Cardiac muscle cell (in vitro differentiated cells and primary cell): Measurements from ENCODE around the gene LRBA. TPM values are rescaled to one million over a fixed set of nuclear protein-coding genes. Genes with fewer than 3 reads are reported as not detected.

ENCODE experiments used
- DNase-seq, 2 donors: peaks; one replicate each; pipeline versions ENCODE4 v3.0.0 to v3.0.0-alpha.2; 2010 to 2017; ENCODE audit warnings: low read depth in 1 of 2, low spot score in 1 of 2
- H3K27ac ChIP-seq: fragments of 200-600 bp; sonication (generic); 2 replicates; pipeline ENCODE4 v1.5.1; 2016
- H3K27me3 ChIP-seq: fragments of 200-600 bp; sonication (generic); 2 replicates; pipeline ENCODE4 v1.6.0; 2016; ENCODE audit warnings: control low read depth
- H3K36me3 ChIP-seq: fragments of 200-600 bp; sonication (generic); 2 replicates; pipeline ENCODE4 v1.5.1; 2016; ENCODE audit warnings: control low read depth
- H3K4me1 ChIP-seq: fragments of 200-600 bp; sonication (generic); 2 replicates; pipeline ENCODE4 v1.8.1; 2017; ENCODE audit warnings: low read depth, mild to moderate bottlenecking, mixed run types
- H3K4me3 ChIP-seq: fragments of 200-600 bp; sonication (generic); 2 replicates; pipeline ENCODE4 v1.5.1; 2016; ENCODE audit warnings: mild to moderate bottlenecking
- H3K9me3 ChIP-seq: fragments of 200-600 bp; sonication (generic); 2 replicates; pipeline ENCODE4 v1.5.1; 2017; ENCODE audit warnings: low read depth, mild to moderate bottlenecking, control low read depth
- CTCF ChIP-seq: IDR thresholded peaks from 2 replicates; pipeline ENCODE4 v1.5.1; 2012; ENCODE audit warnings: low read depth, mild to moderate bottlenecking, low read length
- polyA plus RNA-seq: library from polyadenylated mRNA; unstranded; fragments of >200 nt; fragmentation: Nextera tagmentation; extraction: Ambion mirVana; gene quantifications from 2 replicates; pipeline ENCODE4 v1.2.1, GENCODE V29; 2016
- total RNA-seq: library from RNA; depleted of rRNA; stranded (reverse); fragments of >200 nt; gene quantifications from 2 replicates; pipeline ENCODE4 v1.2.3, GENCODE V29; 2016

Gene LRBA
- total and polyA plus RNA-seq, 2 experiments from 2014 or later = 17.7 to 58.8 TPM

GRCh38 chr4:150982557-150983233, 32.4 kb downstream of the LRBA start:
- H3K36me3 ChIP-seq = no peaks in the 10 kb centered on the region
- H3K27me3 ChIP-seq = no peaks in the 10 kb centered on the region
- H3K4me1 ChIP-seq = no peaks in the 10 kb centered on the region
- no peak overlapping the region for H3K4me3 ChIP-seq
- peak in 1 of 2 donors; percentile 7 for DNase-seq
- H3K27ac ChIP-seq = no peak overlapping the region
- H3K9me3 ChIP-seq = no peaks in the 10 kb centered on the region
- no peak for TF ChIP-seq CTCF

- Histone ChIP-seq H3K36me3 (no peaks in the 10 kb centered on the region), H3K9me3 (no peaks in the 10 kb centered on the region), H3K4me3 (no peak overlapping the region), H3K4me1 (no peaks in the 10 kb centered on the region), H3K27me3 (no peaks in the 10 kb centered on the region), H3K27ac (no peak overlapping the region)
- no peak for DNase-seq
- no peak for TF ChIP-seq CTCF
Observed at GRCh38 chr4:150978738-150979575, 36.1 kb downstream of the LRBA start.

GRCh38 chr4:150976478-150977118, 38.5 kb downstream of the LRBA start:
- Histone ChIP-seq H3K4me1 (no peaks in the 10 kb centered on the region), H3K36me3 (no peaks in the 10 kb centered on the region), H3K27ac (peak overlapping the region; percentile 39), H3K27me3 (no peaks in the 10 kb centered on the region), H3K4me3 (no peak overlapping the region), H3K9me3 (no peaks in the 10 kb centered on the region)
- no peak for TF ChIP-seq CTCF
- peak in 1 of 2 donors; percentile 32 for DNase-seq

- no peaks in the 10 kb centered on the region for H3K4me1 ChIP-seq
- TF ChIP-seq CTCF = no peak
Observed at GRCh38 chr4:150974750-150975149, 40.3 kb downstream of the LRBA start.

GRCh38 chr4:150974252-150974640, 40.8 kb downstream of the LRBA start:
- TF ChIP-seq CTCF = no peak
- Histone ChIP-seq H3K4me3 (no peak overlapping the region), H3K9me3 (no peaks in the 10 kb centered on the region), H3K27ac (no peak overlapping the region), H3K27me3 (no peaks in the 10 kb centered on the region), H3K4me1 (no peaks in the 10 kb centered on the region), H3K36me3 (no peaks in the 10 kb centered on the region)
- no peak for DNase-seq

More at GRCh38 chr4:150974750-150975149, 40.3 kb downstream of the LRBA start:
- Histone ChIP-seq H3K36me3 (no peaks in the 10 kb centered on the region), H3K9me3 (no peaks in the 10 kb centered on the region), H3K27me3 (no peaks in the 10 kb centered on the region), H3K4me3 (no peak overlapping the region), H3K27ac (no peak overlapping the region)
- no peak for DNase-seq
